IPS-18c (cell line): ENCODE results near the gene HES7.
"Not testable (repeated sequence)": the region's sequence is repeated elsewhere in the genome, so short reads cannot be mapped to it uniquely, and the experiment has no call there.

Source experiments
- H3K4me3 ChIP-seq: 2 replicates; pipeline ENCODE4 v1.7.0; 2013; ENCODE audit warnings: low read depth, mild to moderate bottlenecking, low read length, moderate library complexity; ENCODE audit not compliant: insufficient read depth
- H3K9me3 ChIP-seq: one replicate; pipeline ENCODE4 v1.6.1; 2013; ENCODE audit warnings: mild to moderate bottlenecking, low read length, moderate library complexity; ENCODE audit not compliant: control insufficient read depth, insufficient read depth

The HES7 gene

DNA sequence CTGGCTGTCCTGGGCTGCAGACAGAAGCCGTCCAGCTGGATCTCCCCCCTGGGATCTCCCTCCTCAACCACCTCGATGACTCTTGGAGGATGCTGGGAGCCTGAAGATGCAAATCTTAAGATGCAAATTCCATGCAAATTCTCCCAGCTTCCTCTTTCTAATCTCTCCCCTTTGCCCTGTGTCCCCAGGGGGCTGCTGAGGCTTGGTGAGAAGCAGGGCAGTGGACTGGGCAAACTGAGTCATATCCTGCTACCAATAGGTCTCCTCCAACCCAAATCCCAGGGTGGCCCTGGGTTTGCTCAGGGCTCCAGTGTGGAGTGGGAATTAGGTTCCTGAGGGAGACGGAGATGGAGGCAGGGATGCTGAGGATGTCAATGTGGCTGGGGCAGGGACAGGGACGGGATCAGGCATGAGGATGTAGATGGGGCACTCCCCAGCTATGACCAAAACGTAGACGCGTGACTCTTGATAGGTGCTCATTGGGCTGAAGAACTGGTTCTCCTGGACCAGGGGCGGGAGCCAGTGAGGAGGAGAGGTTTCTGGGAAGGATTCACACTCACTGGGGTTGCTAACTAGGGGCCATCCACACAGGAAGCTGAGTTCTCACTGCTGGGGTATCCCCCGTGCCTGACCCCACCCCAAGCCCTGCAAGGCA is 32.7 kb downstream of the HES7 start:
- Histone ChIP-seq H3K9me3 (peaks cover 2% of the 10 kb centered on the region), H3K4me3 (no peak overlapping the region; the same call in 1 of the 2 replicates)

DNA sequence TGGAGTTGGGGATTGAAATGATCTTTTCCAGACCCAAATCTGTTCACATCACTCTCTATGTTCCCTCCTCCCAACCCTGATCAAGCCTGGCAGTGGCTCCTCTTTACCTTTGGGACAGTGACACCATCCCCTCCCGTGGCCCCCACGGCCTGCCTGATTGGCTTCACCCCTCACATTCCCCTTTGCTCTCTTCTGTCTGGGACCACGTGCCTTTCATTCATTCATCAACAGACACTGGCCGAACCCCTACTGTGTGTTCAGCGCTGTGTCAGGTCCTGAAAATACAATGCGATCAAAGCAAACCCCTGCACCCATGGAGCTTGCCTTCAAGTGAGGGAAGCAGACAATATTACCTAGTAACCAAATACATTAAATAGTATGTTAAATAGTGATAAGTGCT is 34.2 kb downstream of the HES7 start:
- H3K9me3 ChIP-seq: peaks cover 2% of the 10 kb centered on the region
- no peak overlapping the region for H3K4me3 ChIP-seq

DNA sequence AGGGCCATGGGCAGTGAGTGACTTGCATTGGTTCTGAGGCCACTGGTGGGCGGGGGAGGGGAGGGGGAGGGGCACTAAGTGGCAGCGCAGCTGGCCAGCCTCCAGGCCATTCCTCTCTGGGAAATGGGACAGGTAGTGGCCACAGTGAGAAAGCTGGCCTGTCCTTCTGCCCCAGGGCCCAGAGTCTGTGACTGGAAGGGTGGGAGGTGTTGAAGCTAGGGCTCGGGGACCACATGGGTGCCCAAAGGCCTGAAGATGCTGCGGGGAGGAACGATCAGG is 36.0 kb downstream of the HES7 start:
- Histone ChIP-seq H3K9me3 (peaks cover 2% of the 10 kb centered on the region), H3K4me3 (no peak overlapping the region)

DNA sequence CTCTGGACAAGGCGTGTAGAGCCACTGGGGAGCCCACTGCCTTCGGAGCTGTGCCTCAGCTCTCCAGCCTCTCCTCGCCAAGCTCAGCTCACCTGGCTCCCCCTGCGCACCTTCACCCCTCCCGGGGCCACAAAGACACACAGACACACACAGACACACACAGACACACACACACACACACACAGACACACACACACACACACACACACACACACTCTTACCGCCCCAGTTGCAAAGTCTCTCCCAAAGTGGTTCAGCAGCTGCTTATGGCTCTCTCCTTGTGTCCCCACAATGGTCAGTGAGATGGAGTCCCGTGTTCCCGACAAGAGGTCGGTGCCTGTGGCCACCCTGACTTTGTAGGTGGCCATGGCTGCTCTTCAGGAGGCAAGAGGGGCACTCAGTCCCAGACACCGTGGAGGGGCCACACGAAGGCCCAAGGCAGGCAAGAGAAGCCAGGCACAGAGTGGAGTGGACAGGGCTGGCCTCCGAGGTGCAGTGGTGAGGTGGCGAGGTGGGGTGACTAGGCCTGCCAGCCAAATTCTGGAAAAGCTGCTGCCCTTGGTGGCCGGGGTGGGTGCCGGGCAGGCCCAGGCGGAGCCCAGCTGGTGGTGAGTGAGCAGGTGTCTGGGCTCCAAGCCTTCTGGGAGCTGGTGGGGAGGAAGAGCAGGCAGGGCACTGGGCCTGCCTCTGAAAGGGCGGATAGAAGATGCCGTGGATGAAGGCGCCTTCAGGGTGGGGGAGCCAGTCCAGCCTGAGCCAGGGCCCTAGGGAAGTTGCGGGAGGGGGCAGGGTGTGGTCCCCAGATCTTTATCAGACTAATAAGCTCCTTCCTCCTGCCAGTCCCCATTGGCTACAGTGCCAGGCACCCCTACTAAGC is 36.6 kb downstream of the HES7 start, which contains the start of gene ALOX12B:
Gene ALOX12B, minus strand, starts transcription at position 642 of the 877 bp plus-strand sequence. Its CDS starts 274 bp downstream, at position 368.
- Histone ChIP-seq H3K4me3 (no peak within 1 kb of the TSS), H3K9me3 (peaks cover 2% of the 10 kb centered on the region)

DNA sequence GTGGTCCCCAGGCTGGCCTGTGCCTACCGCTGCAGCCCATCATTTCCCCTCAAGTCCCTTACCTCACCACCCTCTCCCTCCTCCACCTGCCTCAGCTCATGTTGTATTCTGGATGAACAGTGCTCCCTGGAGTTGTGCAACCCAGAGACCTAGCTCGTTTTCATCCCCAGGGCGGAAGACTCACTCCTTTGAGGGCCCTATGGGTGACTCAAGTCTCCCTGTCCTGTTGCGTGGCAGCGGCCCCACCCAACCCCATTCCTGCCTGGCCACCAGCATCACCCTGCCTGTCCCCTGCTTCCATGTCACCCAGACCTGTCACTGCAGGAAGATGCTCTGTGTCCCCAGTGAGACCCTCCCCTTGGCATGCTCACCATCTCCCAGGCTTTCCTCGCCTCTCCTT is 39.7 kb downstream of the HES7 start:
- Histone ChIP-seq H3K9me3 (peaks cover 2% of the 10 kb centered on the region), H3K4me3 (no peak overlapping the region)

DNA sequence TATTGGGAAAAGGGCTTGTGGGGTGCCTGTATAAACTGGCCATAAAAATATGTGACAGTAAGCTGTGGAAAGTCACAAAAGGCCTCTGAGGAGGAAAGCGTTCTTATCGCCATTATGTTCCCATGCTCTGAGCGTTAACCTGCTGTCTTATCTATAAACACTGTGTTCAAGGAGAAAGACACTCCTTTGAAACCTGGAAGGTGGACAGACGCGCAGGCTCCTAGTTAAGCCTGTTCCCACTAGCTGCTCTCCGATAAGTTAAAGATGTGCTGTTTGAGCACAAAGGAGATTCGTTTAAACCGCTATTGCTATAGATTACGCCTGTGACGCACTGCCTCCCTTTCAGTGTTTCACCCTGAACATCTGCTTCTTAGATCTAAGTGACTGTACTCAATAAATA is 41.6 kb downstream of the HES7 start:
- Histone ChIP-seq H3K4me3 (no peak overlapping the region), H3K9me3 (no peaks in the 10 kb centered on the region)

DNA sequence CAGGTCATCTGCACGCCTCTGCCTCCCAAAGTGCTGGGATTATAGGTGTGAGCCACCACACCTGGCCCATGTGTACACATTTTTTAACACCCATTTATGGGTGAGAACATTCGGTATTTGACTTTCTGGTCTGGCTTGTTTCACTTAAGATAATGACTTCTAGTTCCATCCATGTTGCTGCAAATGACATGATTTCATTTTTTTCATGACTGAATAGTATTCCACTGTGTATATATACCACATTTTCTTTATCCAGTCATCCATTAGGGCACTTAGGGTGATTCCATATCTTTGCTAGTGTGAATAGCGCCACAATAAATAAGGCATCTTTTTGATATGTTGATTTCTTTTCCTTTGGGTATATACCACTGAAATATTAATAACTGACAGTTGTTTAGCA is 42.0 kb downstream of the HES7 start:
- H3K9me3 ChIP-seq: no peaks in the 10 kb centered on the region
- H3K4me3 ChIP-seq: no peak overlapping the region

DNA sequence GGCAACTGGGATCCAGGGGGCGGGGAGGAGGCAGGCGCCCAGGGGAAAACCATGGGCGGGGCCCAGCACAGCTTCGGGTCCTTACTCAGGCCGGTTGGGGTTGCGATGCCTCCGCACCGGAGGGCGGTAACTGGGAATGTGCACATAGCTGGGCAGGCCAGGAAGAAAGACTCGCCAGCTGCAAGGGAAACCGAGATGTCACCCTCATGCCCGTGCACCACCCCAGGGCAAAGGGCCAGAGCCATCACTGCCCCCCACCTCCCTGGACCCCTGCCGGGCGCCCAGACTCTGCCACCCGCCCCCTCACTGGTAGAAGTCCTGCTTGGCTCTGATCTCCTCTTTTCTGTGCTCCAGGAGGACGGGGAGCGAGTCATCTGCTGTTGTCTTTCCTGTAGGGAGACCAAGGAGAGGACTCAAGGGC is 43.1 kb downstream of the HES7 start:
- H3K9me3 ChIP-seq: no peaks in the 10 kb centered on the region
- no peak overlapping the region for H3K4me3 ChIP-seq

DNA sequence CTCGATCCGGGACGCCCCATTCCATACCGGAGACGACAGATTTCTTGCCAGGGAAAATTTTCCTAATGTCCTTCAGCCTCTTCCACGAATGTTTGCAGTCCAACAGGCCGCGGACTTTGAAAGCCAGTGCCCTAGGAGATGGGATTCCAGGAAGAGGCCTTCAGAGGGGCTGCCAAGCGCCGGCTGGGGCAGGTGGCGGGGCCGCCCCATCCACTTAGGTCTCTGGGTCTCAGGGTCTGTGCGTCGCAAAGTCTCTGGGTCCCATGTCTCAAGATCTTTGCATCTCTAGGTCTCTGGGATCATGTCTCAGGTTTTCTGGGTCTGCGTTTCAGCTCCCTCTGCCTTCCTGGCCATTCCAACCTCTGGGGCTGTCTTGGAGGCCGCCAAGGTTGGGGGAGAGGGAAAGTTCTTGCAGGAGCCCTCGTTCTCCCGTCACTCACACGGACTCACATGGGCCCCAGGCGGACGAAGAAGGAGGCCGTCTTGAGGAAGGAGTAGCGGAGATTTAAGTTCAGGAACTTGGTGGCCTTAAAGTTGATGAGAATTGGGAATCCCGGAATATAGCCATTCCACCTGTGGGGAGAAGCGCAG is 43.6 kb downstream of the HES7 start:
- no peaks in the 10 kb centered on the region for H3K9me3 ChIP-seq
- peak overlapping the region; percentile 84; the same call in 1 of the 2 replicates for H3K4me3 ChIP-seq

DNA sequence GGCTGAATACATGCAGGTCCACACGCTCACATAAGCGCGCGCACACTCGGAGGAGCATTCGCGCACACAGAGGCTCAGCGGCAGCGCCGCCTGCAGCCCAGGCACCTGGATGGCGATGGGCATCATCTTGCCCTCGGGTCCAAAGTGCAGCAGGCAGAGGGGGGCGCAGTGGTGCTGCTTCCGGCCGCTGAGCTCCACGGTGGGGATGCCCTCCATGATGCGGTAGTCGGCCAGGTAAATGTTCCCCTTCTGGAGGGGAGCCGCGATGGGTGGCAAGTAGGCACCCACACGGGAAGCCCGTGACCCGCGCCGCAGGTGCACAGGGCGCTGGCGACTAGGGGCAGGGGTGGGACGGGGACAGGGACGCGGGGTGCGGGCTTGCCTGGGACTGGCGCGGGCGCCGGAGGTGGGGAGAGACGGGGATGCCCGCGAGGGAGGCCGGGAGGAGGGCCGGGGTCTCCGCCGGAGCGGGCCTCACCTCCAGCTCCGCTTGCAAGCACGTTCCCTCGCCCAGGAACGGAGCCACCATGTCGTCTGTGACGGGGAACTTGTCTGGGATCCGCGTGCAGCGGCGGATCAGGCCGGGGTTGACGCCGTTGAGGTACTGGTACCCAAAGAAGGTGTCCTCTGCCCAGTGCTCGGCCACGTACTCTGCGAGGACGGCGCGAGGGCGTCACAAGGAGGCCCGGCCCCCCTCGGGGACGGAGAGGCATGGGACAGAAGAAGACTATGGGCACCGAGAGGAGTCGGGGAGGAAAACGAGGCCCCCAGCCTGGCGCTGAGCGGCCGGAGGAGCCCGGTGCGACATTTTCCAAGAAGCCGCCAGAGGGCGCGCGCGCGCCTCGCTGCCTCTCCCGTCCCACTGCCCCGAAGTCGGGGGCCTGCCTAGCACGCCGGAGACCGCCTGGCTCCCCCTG is 44.4 kb downstream of the HES7 start:
- Histone ChIP-seq H3K4me3 (peak overlapping the region; percentile 84), H3K9me3 (no peaks in the 10 kb centered on the region)

DNA sequence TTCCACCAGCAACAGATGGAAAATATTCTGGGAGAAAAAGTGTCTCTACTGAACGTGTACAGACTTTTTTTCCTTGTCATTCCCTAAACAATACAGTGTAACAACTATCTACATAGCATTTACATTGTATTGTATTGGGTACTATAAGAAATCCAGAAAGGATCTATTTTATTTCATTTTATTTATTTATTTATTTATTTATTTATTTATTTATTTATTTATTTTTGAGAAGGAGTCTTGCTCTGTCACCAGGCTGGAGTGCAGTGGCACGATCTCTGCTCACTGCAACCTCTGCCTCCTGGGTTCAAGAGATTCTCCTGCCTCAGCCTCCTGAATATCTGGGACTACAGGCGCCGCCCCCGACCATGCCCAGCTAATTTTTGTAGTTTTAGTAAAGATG is 46.0 kb downstream of the HES7 start:
- H3K9me3 ChIP-seq, H3K4me3 ChIP-seq: not testable (repeated sequence)

DNA sequence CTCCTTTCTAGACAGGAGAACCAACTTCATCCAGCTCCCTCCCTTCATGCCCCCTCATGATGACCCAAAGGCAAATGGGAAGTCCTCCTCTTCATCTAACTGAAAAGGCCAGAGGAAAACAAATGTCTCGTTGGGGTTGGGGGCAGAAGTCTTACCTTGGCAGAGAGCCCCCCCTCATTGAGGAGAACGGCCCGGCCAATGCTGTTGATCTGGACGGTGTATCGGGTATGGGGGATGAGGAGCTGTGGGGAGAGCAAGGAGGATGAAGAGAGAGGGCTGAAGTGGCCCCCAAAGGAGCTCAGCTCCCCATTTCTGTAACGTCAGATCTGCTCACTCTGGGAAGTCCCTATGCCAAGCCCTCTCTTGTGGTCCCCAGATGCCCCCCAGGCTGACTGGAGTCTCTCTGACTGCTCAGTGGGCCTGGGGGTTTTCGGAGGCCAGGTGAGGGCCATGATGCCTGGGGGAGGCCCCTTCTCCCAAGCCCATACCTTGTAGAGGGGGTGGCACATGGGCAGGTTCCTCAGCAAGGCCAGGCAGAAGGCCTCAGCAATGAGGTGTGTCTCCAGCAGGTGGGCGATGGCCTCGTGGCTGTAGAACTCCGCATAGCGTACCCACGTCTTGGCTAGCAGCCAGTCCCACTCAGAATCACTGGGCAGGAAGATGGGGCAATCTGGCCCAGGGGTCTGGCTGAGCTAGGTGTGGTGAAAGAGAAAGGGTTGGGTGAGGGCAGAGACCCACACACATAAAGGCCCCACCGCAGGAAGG is 47.2 kb downstream of the HES7 start:
- H3K9me3 ChIP-seq: no peaks in the 10 kb centered on the region
- no peak overlapping the region for H3K4me3 ChIP-seq

DNA sequence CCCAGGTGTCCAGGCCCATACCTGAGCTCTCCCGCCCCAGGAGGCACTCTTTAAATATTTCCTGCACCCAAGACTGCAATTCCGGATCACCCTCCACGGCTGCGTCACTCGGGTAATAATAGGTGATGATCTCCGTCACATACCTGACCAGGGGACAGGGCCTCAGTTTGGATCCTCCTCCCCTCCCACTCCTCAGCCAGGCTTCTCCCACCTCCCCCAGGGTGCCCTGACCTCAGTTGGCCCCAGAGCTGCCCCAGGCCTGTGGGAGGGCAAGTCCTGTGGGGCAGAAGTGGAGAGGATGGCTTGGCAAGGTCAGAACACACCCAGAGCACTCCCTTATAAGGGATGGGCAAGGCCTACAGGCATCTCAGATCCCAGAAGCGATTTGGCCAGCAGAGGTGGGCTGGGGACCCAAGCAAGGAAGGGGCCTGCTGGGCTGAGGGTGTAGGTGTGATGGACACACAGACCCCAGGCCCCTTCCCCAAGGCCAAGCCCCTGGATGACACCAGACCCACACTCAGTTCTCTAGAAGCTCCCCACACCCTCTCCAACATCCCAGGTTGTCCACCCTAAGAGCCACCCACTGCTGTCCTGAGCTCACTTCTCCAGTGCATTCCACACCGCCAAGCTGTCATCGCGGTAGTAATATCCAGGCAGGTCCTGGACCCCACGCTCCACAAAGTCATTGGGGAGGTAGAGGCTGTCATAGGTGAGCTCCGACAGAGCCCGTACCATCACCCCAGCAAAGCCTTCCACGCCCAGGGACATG is 48.1 kb downstream of the HES7 start:
- H3K4me3 ChIP-seq: no peak overlapping the region

DNA sequence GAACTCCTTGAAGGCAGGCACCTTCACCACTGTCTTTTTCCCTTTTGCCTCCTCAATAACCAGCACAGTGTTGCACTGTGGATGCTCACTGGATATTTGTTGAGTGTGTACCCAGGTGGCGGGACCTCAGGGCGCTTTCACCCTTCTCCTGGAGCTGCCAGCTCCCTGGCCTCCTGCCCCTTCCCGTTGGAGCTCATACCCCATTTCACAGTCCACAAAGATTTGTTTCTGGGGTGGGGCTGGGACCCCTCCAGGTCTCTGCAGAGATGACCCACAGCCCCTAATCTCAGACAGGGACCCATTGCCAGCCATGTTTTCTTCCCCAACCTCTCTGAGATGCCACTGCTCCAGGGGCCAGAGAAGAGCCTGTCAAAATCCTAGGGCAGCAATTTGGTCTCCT is 48.8 kb downstream of the HES7 start:
- H3K4me3 ChIP-seq: no peak overlapping the region
- no peaks in the 10 kb centered on the region for H3K9me3 ChIP-seq

More for the DNA sequence above, 48.1 kb downstream of the HES7 start:
- H3K9me3 ChIP-seq: no peaks in the 10 kb centered on the region

DNA sequence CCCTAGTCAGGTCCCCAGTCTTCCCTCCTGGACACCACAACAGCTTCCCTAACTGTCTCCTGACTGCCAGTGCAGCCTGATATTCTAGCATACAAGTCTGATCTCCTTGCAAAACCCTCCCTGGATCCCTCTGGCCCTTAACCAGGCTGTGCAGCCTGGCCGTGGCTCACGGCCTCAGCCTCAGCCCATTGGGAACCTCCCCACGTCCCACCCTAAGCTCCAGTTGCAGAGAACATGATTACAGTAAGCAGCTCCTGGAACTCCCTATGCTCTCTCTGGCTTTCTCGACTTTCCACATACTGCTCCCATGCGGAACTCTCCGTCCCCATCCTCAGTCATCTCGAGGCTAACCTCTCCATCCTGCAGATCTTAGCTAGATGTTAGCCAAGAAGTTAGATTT is 49.4 kb downstream of the HES7 start:
- Histone ChIP-seq H3K9me3 (no peaks in the 10 kb centered on the region), H3K4me3 (no peak overlapping the region)
